T-helper 22 cell (primary cell): ENCODE measurements around the gene LRRC74A.

Source experiments
- DNase-seq: peaks from one replicate; pipeline ENCODE4 v3.0.0-alpha.2; 2020; ENCODE audit warnings: low read depth

LRRC74A gene

GRCh38 chr14:76848879-76849278, 22.7 kb downstream of the LRRC74A start:
- DNase-seq, result no peak

- no peak for DNase-seq
Measured at GRCh38 chr14:76855066-76855465, 28.9 kb downstream of the LRRC74A start.

GRCh38 chr14:76856769-76857168, 30.6 kb downstream of the LRRC74A start:
- no peak for DNase-seq

GRCh38 chr14:76861574-76862255, 35.5 kb downstream of the LRRC74A start:
- DNase-seq, result no peak

- no peak for DNase-seq
Measured at GRCh38 chr14:76862546-76863282, 36.5 kb downstream of the LRRC74A start.

GRCh38 chr14:76863724-76864407, 37.7 kb downstream of the LRRC74A start:
- no peak for DNase-seq

- no peak for DNase-seq
Measured at GRCh38 chr14:76866456-76866855, 40.2 kb downstream of the LRRC74A start.

GRCh38 chr14:76867516-76868453, 41.6 kb downstream of the LRRC74A start:
- no peak for DNase-seq

- no peak for DNase-seq
Measured at GRCh38 chr14:76868454-76869170, 42.4 kb downstream of the LRRC74A start.

GRCh38 chr14:76870166-76870565, 44.0 kb downstream of the LRRC74A start:
- no peak for DNase-seq

GRCh38 chr14:76872796-76873432, 46.7 kb downstream of the LRRC74A start:
- DNase-seq, result peak; percentile 24

- DNase-seq, result no peak
Measured at GRCh38 chr14:76874734-76875133, 48.5 kb downstream of the LRRC74A start.

GRCh38 chr14:76876076-76876475, 49.9 kb downstream of the LRRC74A start:
- DNase-seq, result no peak

- DNase-seq, result no peak
Measured at GRCh38 chr14:76877871-76878270, 51.7 kb downstream of the LRRC74A start.

GRCh38 chr14:76880449-76880848, 54.2 kb downstream of the LRRC74A start:
- no peak for DNase-seq

- DNase-seq, result no peak
Measured at GRCh38 chr14:76881348-76881747, 55.1 kb downstream of the LRRC74A start.

GRCh38 chr14:76882651-76883050, 56.4 kb downstream of the LRRC74A start:
- DNase-seq, result no peak

- DNase-seq, result no peak
Measured at GRCh38 chr14:76883447-76883846, 57.2 kb downstream of the LRRC74A start.

GRCh38 chr14:76884394-76884793, 58.2 kb downstream of the LRRC74A start:
- no peak for DNase-seq

GRCh38 chr14:76884853-76885276, 58.7 kb downstream of the LRRC74A start:
- DNase-seq, result no peak

- DNase-seq, result no peak
Measured at GRCh38 chr14:76887191-76887590, 61.0 kb downstream of the LRRC74A start.
